PFSK-1 (cell line): Measurements from ENCODE around the gene NFIC.

Experiments used
- FOXP2 ChIP-seq: optimal IDR thresholded peaks from 2 replicates; pipeline ENCODE3; 2011; ENCODE audit warnings: borderline replicate concordance, control low read depth, inconsistent platforms; ENCODE audit not compliant: insufficient read depth; ENCODE audit errors: extremely low read length, extremely low read depth
- POLR2AphosphoS5 ChIP-seq: IDR thresholded peaks from 2 replicates; pipeline ENCODE4 v1.6.1; 2012; ENCODE audit warnings: low read depth, mild to moderate bottlenecking, control low read depth, low read length, moderate library complexity
- REST ChIP-seq, 2 experiments: IDR thresholded peaks; 2 replicates each; pipeline versions ENCODE4 v1.6.1 to v1.8.0; 2011 to 2012; ENCODE audit warnings: low read depth in 2 of 2, low read length in 2 of 2, control low read depth in 1 of 2, inconsistent platforms in 1 of 2, mild to moderate bottlenecking in 1 of 2, moderate library complexity in 1 of 2; ENCODE audit not compliant: insufficient read depth in 1 of 2
- SIN3A ChIP-seq: IDR thresholded peaks from 2 replicates; pipeline ENCODE4 v1.6.1; 2012; ENCODE audit warnings: mild to moderate bottlenecking, low read length, moderate library complexity, borderline replicate concordance; ENCODE audit not compliant: insufficient read depth
- TAF1 ChIP-seq: IDR thresholded peaks from 2 replicates; pipeline ENCODE4 v1.6.1; 2012; ENCODE audit warnings: low read length, control low read depth, borderline replicate concordance; ENCODE audit not compliant: insufficient read depth

Gene NFIC

GRCh38 chr19:3423183-3423829 lies 56.9 kb downstream of the NFIC start:
- TF ChIP-seq TAF1 (no peak), POLR2AphosphoS5 (no peak), FOXP2 (no peak), REST (IDR thresholded peaks at IDR 0.05; ENCODE audit: insufficient read depth in 1 of 2, low read depth in 2 of 2, low read length in 2 of 2) (no peak), SIN3A (no peak)

- no peak for TF ChIP-seq SIN3A
- no peak for TF ChIP-seq TAF1
- no peak for TF ChIP-seq REST (IDR thresholded peaks at IDR 0.05; ENCODE audit: insufficient read depth in 1 of 2, low read depth in 2 of 2, low read length in 2 of 2)
- no peak for TF ChIP-seq FOXP2
- no peak for TF ChIP-seq POLR2AphosphoS5
These were observed 60.0 kb downstream of the NFIC start for GRCh38 chr19:3426433-3426832.

GRCh38 chr19:3431760-3432397 lies 65.5 kb downstream of the NFIC start:
- TF ChIP-seq TAF1: no peak
- no peak for TF ChIP-seq FOXP2
- TF ChIP-seq SIN3A: no peak
- no peak for TF ChIP-seq REST (IDR thresholded peaks at IDR 0.05; ENCODE audit: insufficient read depth in 1 of 2, low read depth in 2 of 2, low read length in 2 of 2)
- no peak for TF ChIP-seq POLR2AphosphoS5

GRCh38 chr19:3433313-3433712 lies 66.9 kb downstream of the NFIC start:
- no peak for TF ChIP-seq TAF1
- no peak for TF ChIP-seq POLR2AphosphoS5
- no peak for TF ChIP-seq FOXP2
- TF ChIP-seq SIN3A: no peak
- TF ChIP-seq REST (IDR thresholded peaks at IDR 0.05; ENCODE audit: insufficient read depth in 1 of 2, low read depth in 2 of 2, low read length in 2 of 2): no peak
